HG03060 (cell line): Measurements from ENCODE around the gene SBK2.
"Not testable (repeated sequence)": the region's sequence is repeated elsewhere in the genome, so short reads cannot be mapped to it uniquely, and the experiment has no call there.

Experiments
- ATAC-seq: cut with Tn5 transposase; IDR thresholded peaks from one replicate; pipeline ENCODE4 v1.9.1; 2021; ENCODE audit warnings: low read depth, moderate number of reproducible peaks; ENCODE audit not compliant: unreplicated experiment

The SBK2 gene

GRCh38 chr19:55503502-55504251, 33.3 kb downstream of the SBK2 start:
- no peak for ATAC-seq

GRCh38 chr19:55503157-55503501, 33.8 kb downstream of the SBK2 start:
- no peak for ATAC-seq

- no peak for ATAC-seq
Measured at GRCh38 chr19:55502197-55502952, 34.6 kb downstream of the SBK2 start.

- ATAC-seq = no peak
Measured at GRCh38 chr19:55500368-55500952, 36.5 kb downstream of the SBK2 start.

- ATAC-seq = no peak
Measured at GRCh38 chr19:55498246-55498840, 38.6 kb downstream of the SBK2 start.

GRCh38 chr19:55497763-55498162, 39.2 kb downstream of the SBK2 start:
- ATAC-seq = no peak

GRCh38 chr19:55496820-55497219, 40.1 kb downstream of the SBK2 start:
- not testable (repeated sequence) for ATAC-seq

GRCh38 chr19:55495646-55496349, 41.1 kb downstream of the SBK2 start:
- no peak for ATAC-seq

GRCh38 chr19:55494172-55494761, 42.7 kb downstream of the SBK2 start:
- ATAC-seq = no peak

GRCh38 chr19:55493645-55494171, 43.2 kb downstream of the SBK2 start:
- no peak for ATAC-seq

GRCh38 chr19:55493052-55493644, 43.8 kb downstream of the SBK2 start:
- ATAC-seq = no peak

GRCh38 chr19:55492362-55492944, 44.5 kb downstream of the SBK2 start:
- no peak for ATAC-seq

GRCh38 chr19:55491546-55492360, 45.2 kb downstream of the SBK2 start:
- ATAC-seq = no peak

- ATAC-seq = no peak
Measured at GRCh38 chr19:55490478-55491432, 46.2 kb downstream of the SBK2 start.

- no peak for ATAC-seq
Measured at GRCh38 chr19:55489711-55490477, 47.0 kb downstream of the SBK2 start.

GRCh38 chr19:55488986-55489710, 47.8 kb downstream of the SBK2 start:
- ATAC-seq = no peak
